SW 1271 (cell line): Measurements from ENCODE around the gene UNKL.
"Not testable (repeated sequence)": the region's sequence is repeated elsewhere in the genome, so short reads cannot be mapped to it uniquely, and the experiment has no call there.

Experiments used
- DNase-seq, 2 experiments: peaks; one replicate each; lab custom pipeline; 2025; lab: John Stamatoyannopoulos, UW

The UNKL gene

GRCh38 chr16:1337486-1337885, 77.0 kb downstream of the UNKL start:
- no peak for DNase-seq

GRCh38 chr16:1336619-1337018, 77.9 kb downstream of the UNKL start:
- no peak for DNase-seq

- DNase-seq = no peak
Measured at GRCh38 chr16:1335996-1336395, 78.5 kb downstream of the UNKL start.

- no peak for DNase-seq
Measured at GRCh38 chr16:1335211-1335971, 79.1 kb downstream of the UNKL start.

- DNase-seq = no peak
Measured at GRCh38 chr16:1334739-1335138, 79.8 kb downstream of the UNKL start.

GRCh38 chr16:1333854-1334700, 80.4 kb downstream of the UNKL start:
- DNase-seq = no peak

GRCh38 chr16:1333149-1333812, 81.2 kb downstream of the UNKL start, which contains the start of gene BAIAP3:
Gene BAIAP3, plus strand, starts transcription at chr16:1333645. Its CDS starts 4,905 bp downstream, at chr16:1338550.
- no peak for DNase-seq

GRCh38 chr16:1332618-1333148, 81.8 kb downstream of the UNKL start:
- DNase-seq = no peak

GRCh38 chr16:1331712-1332617, 82.5 kb downstream of the UNKL start:
- DNase-seq = peak; percentile 48 to 77

- DNase-seq = no peak
Measured at GRCh38 chr16:1330931-1331711, 83.4 kb downstream of the UNKL start.

- DNase-seq = no peak
Measured at GRCh38 chr16:1330260-1330914, 84.1 kb downstream of the UNKL start.

- not testable (repeated sequence) for DNase-seq
Measured at GRCh38 chr16:1328961-1329360, 85.5 kb downstream of the UNKL start.

- not testable (repeated sequence) for DNase-seq
Measured at GRCh38 chr16:1328136-1328535, 86.4 kb downstream of the UNKL start.

- DNase-seq = no peak
Measured at GRCh38 chr16:1327619-1327947, 86.9 kb downstream of the UNKL start.

GRCh38 chr16:1326946-1327618, 87.4 kb downstream of the UNKL start:
- DNase-seq = no peak

- no peak for DNase-seq
Measured at GRCh38 chr16:1326391-1326790, 88.1 kb downstream of the UNKL start.

- DNase-seq = no peak
Measured at GRCh38 chr16:1325673-1326371, 88.7 kb downstream of the UNKL start.

GRCh38 chr16:1325261-1325660, 89.2 kb downstream of the UNKL start:
- no peak for DNase-seq
